ENCODE data around the gene TST.

TST gene

GRCh38 chr22:36963302-36963701 is 55.9 kb downstream of the TST start:
- Histone ChIP-seq H3K9me2 (replicated peaks; ENCODE audit: insufficient read depth, low read length) (no peaks in the 10 kb centered on the region), H3K4me3 (ENCODE audit: insufficient read depth, low read length, poor library complexity, severe bottlenecking) (no peak overlapping the region), H3K36me3 (ENCODE audit: low read length) (no peaks in the 10 kb centered on the region), H3K9ac (ENCODE audit: low read length) (no peak overlapping the region), H3K27me3 (ENCODE audit: low read length) (no peaks in the 10 kb centered on the region), H4K20me1 (ENCODE audit: low read depth, low read length) (no peaks in the 10 kb centered on the region), H3F3A (ENCODE audit: insufficient read depth) (no peaks in the 10 kb centered on the region), H2AFZ (ENCODE audit: low read depth, low read length, severe bottlenecking) (no peak overlapping the region), H3K4me2 (ENCODE audit: low read depth, low read length, poor library complexity, severe bottlenecking) (no peak overlapping the region), H3K9me3 (ENCODE audit: insufficient read depth, low read length) (no peaks in the 10 kb centered on the region), H3K79me2 (ENCODE audit: insufficient read depth, low read length) (no peaks in the 10 kb centered on the region), H3K27ac (ENCODE audit: low read depth, low read length) (no peak overlapping the region)
- no peak for TF ChIP-seq EZH2phosphoT487 (conservative IDR thresholded peaks at IDR 0.05; ENCODE audit: low read length)
- TF ChIP-seq, protein P1, sequence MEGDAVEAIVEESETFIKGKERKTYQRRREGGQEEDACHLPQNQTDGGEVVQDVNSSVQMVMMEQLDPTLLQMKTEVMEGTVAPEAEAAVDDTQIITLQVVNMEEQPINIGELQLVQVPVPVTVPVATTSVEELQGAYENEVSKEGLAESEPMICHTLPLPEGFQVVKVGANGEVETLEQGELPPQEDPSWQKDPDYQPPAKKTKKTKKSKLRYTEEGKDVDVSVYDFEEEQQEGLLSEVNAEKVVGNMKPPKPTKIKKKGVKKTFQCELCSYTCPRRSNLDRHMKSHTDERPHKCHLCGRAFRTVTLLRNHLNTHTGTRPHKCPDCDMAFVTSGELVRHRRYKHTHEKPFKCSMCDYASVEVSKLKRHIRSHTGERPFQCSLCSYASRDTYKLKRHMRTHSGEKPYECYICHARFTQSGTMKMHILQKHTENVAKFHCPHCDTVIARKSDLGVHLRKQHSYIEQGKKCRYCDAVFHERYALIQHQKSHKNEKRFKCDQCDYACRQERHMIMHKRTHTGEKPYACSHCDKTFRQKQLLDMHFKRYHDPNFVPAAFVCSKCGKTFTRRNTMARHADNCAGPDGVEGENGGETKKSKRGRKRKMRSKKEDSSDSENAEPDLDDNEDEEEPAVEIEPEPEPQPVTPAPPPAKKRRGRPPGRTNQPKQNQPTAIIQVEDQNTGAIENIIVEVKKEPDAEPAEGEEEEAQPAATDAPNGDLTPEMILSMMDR (IDR thresholded peaks at IDR 0.05; ENCODE audit: insufficient read depth, low read length, poor library complexity, severe bottlenecking), result no peak

- no peaks in the 10 kb centered on the region for H3K27me3 ChIP-seq (ENCODE audit: low read length)
- H3K36me3 ChIP-seq (ENCODE audit: low read length), result no peaks in the 10 kb centered on the region
- H3K4me2 ChIP-seq (ENCODE audit: low read depth, low read length, poor library complexity, severe bottlenecking), result no peak overlapping the region
- no peak overlapping the region for H3K9ac ChIP-seq (ENCODE audit: low read length)
- no peaks in the 10 kb centered on the region for H3K9me2 ChIP-seq (replicated peaks; ENCODE audit: insufficient read depth, low read length)
- no peaks in the 10 kb centered on the region for H4K20me1 ChIP-seq (ENCODE audit: low read depth, low read length)
- no peak overlapping the region for H3K4me3 ChIP-seq (ENCODE audit: insufficient read depth, low read length, poor library complexity, severe bottlenecking)
- no peaks in the 10 kb centered on the region for H3K79me2 ChIP-seq (ENCODE audit: insufficient read depth, low read length)
- no peaks in the 10 kb centered on the region for H3F3A ChIP-seq (ENCODE audit: insufficient read depth)
- H3K27ac ChIP-seq (ENCODE audit: low read depth, low read length), result no peak overlapping the region
- TF ChIP-seq, protein P1 (IDR thresholded peaks at IDR 0.05; ENCODE audit: insufficient read depth, low read length, poor library complexity, severe bottlenecking), result no peak
- no peak for TF ChIP-seq EZH2phosphoT487 (conservative IDR thresholded peaks at IDR 0.05; ENCODE audit: low read length)
- no peaks in the 10 kb centered on the region for H3K9me3 ChIP-seq (ENCODE audit: insufficient read depth, low read length)
- no peak overlapping the region for H2AFZ ChIP-seq (ENCODE audit: low read depth, low read length, severe bottlenecking)
Measured at GRCh38 chr22:36961626-36962025, 57.6 kb downstream of the TST start.
